ENCODE data around the gene GPR83. TPM values are rescaled to one million over a fixed set of nuclear protein-coding genes. Genes with fewer than 3 reads are reported as not detected.

GPR83 gene
- total RNA-seq (2014; rRNA removed; shearing (Covaris generic)), result not detected in 2 replicates

GRCh38 chr11:94400839-94401772 is at the start of gene GPR83:
GPR83 (minus strand) TSS chr11:94401419; CDS start chr11:94401247, 172 bp downstream.
- in situ Hi-C loops (cut with HindIII; ENCODE audit: low sequenced_read_pairs), result no loop called here
- peak; percentile 78 for DNase-seq (ENCODE audit: low spot score)

GRCh38 chr11:94450048-94450447 is 48.8 kb upstream of the GPR83 start:
- in situ Hi-C loops (cut with HindIII; ENCODE audit: low sequenced_read_pairs), result no loop called here
- no peak for DNase-seq (ENCODE audit: low spot score)

GRCh38 chr11:94449437-94449836 is 48.2 kb upstream of the GPR83 start:
- in situ Hi-C loops (cut with HindIII; ENCODE audit: low sequenced_read_pairs), result no loop called here
- no peak for DNase-seq (ENCODE audit: low spot score)

DNA sequence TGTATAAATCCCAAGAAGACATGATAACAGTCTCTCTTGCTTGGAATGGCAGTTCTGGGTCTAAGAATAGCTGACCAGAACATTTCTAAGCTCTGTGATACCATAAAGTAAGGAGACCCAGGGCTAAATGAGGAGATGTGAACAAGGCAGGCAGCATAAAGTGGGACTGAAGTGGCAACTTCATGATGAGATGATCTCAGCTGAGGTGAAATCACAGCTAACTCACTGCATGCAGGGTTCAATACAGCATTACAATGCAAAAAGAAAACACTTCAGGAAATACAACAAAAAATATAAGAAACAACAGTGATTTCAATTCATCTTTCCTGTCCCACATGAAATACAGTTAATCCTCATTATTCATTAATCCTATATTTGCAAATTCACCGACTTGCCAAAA is 47.8 kb upstream of the GPR83 start:
- in situ Hi-C loops (cut with HindIII; ENCODE audit: low sequenced_read_pairs), result no loop called here
- no peak for DNase-seq (ENCODE audit: low spot score)

DNA sequence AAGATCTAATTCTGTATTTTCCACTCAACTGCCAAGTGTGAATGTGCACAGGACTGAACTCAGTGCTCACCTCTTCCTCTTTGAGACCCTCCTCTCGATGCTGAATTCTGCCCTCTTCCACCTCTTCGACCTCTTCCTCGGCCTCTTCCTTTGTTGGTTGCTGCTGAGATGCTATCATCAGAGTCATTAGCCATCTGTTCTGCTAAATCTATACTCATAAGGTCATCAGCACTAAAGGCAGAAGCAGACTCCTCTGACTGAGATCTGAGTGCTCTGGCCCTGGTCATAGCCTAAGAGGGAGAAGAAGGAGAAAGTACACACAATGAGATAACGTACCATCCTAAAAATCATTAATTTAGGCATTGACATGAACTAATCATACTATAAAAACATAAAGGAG is 45.9 kb upstream of the GPR83 start:
- in situ Hi-C loops (cut with HindIII; ENCODE audit: low sequenced_read_pairs), result no loop called here
- DNase-seq (ENCODE audit: low spot score), result no peak

DNA sequence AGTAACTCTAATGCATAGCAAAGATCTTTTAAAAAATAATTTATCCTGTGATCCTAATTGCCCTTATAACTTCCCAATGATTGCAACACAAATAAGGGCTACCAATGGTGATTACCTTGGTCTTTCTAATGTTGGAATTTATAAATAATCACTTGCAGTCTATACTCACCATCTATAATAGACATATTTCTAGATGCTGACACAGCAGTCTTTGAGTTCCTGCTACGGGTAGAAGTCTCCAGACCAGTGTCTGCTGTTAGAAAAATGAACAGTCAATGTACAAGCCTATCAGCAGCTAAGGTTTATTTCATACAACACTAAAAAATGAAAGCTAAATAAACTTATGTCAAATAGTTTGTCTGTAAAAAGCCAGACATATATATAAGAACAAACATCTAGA is 44.4 kb upstream of the GPR83 start:
- no peak for DNase-seq (ENCODE audit: low spot score)
- in situ Hi-C loops (cut with HindIII; ENCODE audit: low sequenced_read_pairs), result no loop called here

DNA sequence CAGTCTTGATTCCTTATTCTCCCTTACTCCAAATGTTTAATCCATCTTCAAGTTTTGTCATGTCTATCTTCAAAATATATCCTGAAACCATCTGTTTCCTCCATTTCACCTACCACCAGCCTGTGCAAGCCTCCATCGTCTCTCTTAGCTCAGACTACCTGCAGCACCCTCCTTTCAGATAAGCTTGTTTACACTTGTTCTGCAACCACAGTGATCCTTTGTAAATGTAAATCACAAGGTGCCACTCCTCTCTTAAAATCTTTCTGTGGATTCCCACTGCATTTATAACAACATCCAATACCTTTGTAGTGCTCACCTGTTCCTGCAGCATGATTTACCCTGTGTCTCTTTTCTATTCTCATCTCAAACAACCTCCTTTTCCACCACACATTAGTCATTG is 31.8 kb upstream of the GPR83 start:
- DNase-seq (ENCODE audit: low spot score), result no peak
- in situ Hi-C loops (cut with HindIII; ENCODE audit: low sequenced_read_pairs), result no loop called here

GRCh38 chr11:94424662-94425061 is 23.4 kb upstream of the GPR83 start:
- no peak for DNase-seq (ENCODE audit: low spot score)
- in situ Hi-C loops (cut with HindIII; ENCODE audit: low sequenced_read_pairs), result no loop called here

GRCh38 chr11:94424011-94424410 is 22.8 kb upstream of the GPR83 start:
- DNase-seq (ENCODE audit: low spot score), result no peak
- in situ Hi-C loops (cut with HindIII; ENCODE audit: low sequenced_read_pairs), result no loop called here

- DNase-seq (ENCODE audit: low spot score), result no peak
- in situ Hi-C loops (cut with HindIII; ENCODE audit: low sequenced_read_pairs), result no loop called here
Measured at GRCh38 chr11:94423507-94423906, 22.3 kb upstream of the GPR83 start.

DNA sequence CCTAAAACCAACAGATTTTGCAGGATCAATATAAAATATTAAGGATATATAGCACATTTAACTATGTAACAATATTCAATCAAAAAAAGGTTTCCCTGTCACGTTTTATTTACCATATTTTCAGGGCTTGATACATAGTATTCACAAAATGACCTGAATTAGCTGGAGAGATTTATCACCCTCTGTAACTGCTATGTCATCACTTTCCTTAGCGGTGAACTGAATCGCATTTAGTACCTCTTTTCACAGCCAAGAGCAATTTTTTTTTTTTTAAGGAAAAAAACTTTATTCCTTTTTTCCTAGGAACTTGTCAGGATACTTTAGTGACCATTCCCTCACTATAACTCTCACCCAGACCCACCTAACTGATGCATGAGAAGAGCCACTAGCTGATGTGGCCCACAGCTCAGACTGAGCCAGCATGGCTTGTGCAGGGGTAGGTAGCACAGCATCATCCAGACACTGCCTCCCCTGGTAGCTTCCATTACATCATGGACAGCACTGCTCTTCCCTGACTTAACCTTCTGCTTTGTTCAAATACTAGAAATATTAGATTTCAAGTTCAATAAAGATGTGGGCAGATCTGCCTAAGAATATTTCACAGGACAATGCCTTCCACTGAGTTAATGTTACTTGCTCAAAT is 17.0 kb upstream of the GPR83 start:
- DNase-seq (ENCODE audit: low spot score), result no peak
- in situ Hi-C loops (cut with HindIII; ENCODE audit: low sequenced_read_pairs), result no loop called here

DNA sequence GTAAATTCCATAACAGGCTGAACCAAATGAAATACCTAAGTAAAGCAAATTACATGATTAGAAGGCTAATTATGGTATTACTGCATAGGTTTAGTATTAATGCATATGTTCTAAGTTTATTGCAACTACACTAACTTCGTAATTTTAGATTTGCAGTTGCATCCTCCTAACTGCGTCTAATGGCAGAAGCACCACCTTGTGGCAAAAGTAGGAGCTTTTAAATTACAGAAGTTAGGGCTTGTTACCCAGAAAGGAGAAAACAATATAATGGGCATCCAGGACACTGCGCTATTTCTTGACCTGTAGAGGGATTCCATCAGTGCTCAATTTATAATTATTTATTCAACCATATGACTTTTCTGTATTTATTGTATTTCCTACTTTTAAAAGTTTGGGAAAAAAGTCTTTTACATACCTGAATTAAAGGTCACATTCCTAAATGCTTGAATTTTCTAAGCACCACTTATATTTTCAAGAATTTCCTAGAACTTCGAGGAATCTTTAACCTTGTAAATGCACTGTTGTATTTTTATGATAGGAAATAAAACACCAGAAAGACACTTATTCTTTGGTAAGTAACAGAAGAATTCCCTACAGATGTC is 16.3 kb upstream of the GPR83 start:
- in situ Hi-C loops (cut with HindIII; ENCODE audit: low sequenced_read_pairs), result no loop called here
- DNase-seq (ENCODE audit: low spot score), result peak; percentile 74

DNA sequence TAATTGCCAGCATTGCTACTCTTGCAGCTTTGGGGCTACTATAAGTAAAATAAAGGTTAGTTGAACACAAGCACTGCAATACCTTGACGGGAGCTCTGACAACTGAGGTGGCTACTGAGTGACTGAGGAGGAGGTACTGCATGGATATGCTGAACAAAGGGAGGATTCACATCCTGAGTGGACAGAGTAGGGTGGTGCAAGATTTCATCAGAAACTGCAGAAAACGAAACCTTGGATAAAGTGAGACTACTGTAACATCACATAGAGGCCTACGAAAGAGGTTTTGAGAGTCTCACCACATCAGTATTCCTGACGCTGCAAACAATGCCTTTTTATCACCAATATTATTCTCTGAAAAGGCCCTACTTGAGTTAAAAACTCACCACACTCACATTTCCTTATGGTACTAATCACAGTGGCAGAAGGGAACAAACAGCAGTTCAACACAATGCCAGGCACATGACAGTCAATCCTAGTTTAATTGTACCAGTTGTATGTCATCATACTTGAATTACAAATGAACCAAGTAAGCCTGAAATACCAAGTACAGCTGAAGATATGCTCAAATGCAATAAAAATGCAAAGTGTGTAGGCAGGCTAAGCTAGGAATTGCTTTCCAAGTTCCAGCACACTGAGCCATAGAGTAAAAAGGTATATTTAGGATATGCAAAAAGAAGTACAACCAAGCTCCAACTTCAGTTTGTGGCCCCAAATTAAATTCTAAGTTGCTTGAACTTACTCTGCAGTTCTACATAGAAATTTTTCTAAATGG is 4.0 kb upstream of the GPR83 start:
- DNase-seq (ENCODE audit: low spot score), result no peak

DNA sequence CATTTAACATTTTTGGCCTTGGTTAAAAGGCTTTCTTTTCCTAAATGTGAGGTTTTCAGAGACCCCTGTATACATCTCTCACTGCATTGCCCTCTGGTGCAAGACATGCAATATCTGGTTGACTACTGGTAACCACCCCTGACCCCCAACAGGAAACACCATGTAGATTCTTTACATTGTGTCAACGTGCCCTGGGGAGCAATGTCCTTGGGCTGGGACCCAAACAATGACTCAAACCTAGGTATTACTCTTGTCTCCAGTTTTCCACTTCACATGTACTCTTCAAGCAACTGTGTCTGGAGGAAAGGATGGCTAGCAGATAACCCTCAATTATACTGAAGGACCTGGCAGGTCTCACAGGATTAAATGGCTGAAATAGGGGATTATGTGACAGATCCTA is 1.1 kb upstream of the GPR83 start:
- in situ Hi-C loops (cut with HindIII; ENCODE audit: low sequenced_read_pairs), result no loop called here
- DNase-seq (ENCODE audit: low spot score), result no peak

More for the DNA sequence above, 4.0 kb upstream of the GPR83 start:
- in situ Hi-C loops (cut with HindIII; ENCODE audit: low sequenced_read_pairs), result no loop called here

GRCh38 chr11:94401773-94402265 is 600 bp upstream of the GPR83 start:
- in situ Hi-C loops (cut with HindIII; ENCODE audit: low sequenced_read_pairs), result no loop called here
- DNase-seq (ENCODE audit: low spot score), result no peak

GRCh38 chr11:94400457-94400838 is 771 bp downstream of the GPR83 start:
- DNase-seq (ENCODE audit: low spot score), result no peak
- in situ Hi-C loops (cut with HindIII; ENCODE audit: low sequenced_read_pairs), result no loop called here

- in situ Hi-C loops (cut with HindIII; ENCODE audit: low sequenced_read_pairs), result no loop called here
- DNase-seq (ENCODE audit: low spot score), result peak; percentile 66
Measured at GRCh38 chr11:94400050-94400449, 1.2 kb downstream of the GPR83 start.

- peak; percentile 76 for DNase-seq (ENCODE audit: low spot score)
- in situ Hi-C loops (cut with HindIII; ENCODE audit: low sequenced_read_pairs), result no loop called here
Measured at GRCh38 chr11:94398101-94398500, 3.1 kb downstream of the GPR83 start.

DNA sequence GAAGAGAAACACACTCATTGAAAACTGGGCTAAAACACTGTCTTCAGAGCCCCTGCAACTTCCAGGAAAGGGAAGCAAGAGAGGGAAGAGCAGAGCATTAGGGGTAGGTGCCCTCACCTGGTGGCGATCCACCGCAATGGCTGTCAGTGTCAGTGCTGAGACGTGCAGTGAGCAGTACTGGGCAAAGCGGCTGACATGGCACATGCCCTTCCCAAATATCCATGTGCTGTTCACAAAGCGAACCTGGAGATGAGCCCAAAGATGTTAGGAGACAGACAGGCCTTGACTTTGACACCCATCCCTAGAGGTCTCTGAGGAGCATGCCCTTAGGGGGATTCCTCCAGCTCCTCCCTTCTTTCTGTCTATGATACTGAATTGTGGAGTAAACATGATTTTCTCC is 4.9 kb downstream of the GPR83 start:
- DNase-seq (ENCODE audit: low spot score), result no peak
- in situ Hi-C loops (cut with HindIII; ENCODE audit: low sequenced_read_pairs), result no loop called here

Data from G401 (cell line).